Hepatocyte (in vitro differentiated cells): ENCODE data around the gene NEDD8. TPM values are rescaled to one million over a fixed set of nuclear protein-coding genes. Genes with fewer than 3 reads are reported as not detected.

ENCODE experiments used
- DNase-seq: peaks from one replicate; pipeline ENCODE4 v3.0.0-alpha.2; 2016; ENCODE audit warnings: low spot score
- H2AFZ ChIP-seq: fragments of 200-600 bp; sonication (generic); 2 replicates; pipeline ENCODE4 v1.6.0; 2016; ENCODE audit warnings: antibody characterized with exemption, mild to moderate bottlenecking
- H3K27ac ChIP-seq: fragments of 200-600 bp; sonication (generic); 2 replicates; pipeline ENCODE4 v1.5.1; 2016; ENCODE audit warnings: mild to moderate bottlenecking
- H3K27me3 ChIP-seq: fragments of 200-600 bp; sonication (generic); 2 replicates; pipeline ENCODE4 v1.6.1; 2016
- H3K36me3 ChIP-seq: fragments of 200-600 bp; sonication (generic); replicated peaks from 2 replicates; pipeline ENCODE4 v1.5.1; 2016; ENCODE audit warnings: low read depth; ENCODE audit not compliant: insufficient read depth
- H3K4me1 ChIP-seq: fragments of 200-600 bp; sonication (generic); 2 replicates; pipeline ENCODE4 v1.5.1; 2016; ENCODE audit warnings: mild to moderate bottlenecking, moderate library complexity; ENCODE audit not compliant: insufficient read depth
- H3K4me2 ChIP-seq: fragments of 200-600 bp; sonication (generic); 2 replicates; pipeline ENCODE4 v1.6.0; 2016
- H3K4me3 ChIP-seq: fragments of 200-600 bp; sonication (generic); 2 replicates; pipeline ENCODE4 v1.5.1; 2016; ENCODE audit warnings: mild to moderate bottlenecking
- H3K79me2 ChIP-seq: fragments of 200-600 bp; sonication (generic); 2 replicates; pipeline ENCODE4 v1.6.0; 2017; ENCODE audit warnings: mild to moderate bottlenecking
- H3K9me2 ChIP-seq: fragments of 200-600 bp; sonication (generic); replicated peaks from 2 replicates; pipeline ENCODE4 v1.6.0; 2017; ENCODE audit warnings: mild to moderate bottlenecking; ENCODE audit not compliant: insufficient read depth
- H3K9me3 ChIP-seq: fragments of 200-600 bp; sonication (generic); 2 replicates; pipeline ENCODE4 v1.5.1; 2016; ENCODE audit warnings: low read depth, mild to moderate bottlenecking
- H4K20me1 ChIP-seq: fragments of 200-600 bp; sonication (generic); 2 replicates; pipeline ENCODE4 v1.6.0; 2016; ENCODE audit warnings: mild to moderate bottlenecking; ENCODE audit not compliant: insufficient read depth, poor library complexity, severe bottlenecking
- CTCF ChIP-seq: fragments of 200-600 bp; sonication (generic); IDR thresholded peaks from 2 replicates; pipeline ENCODE4 v1.5.1; 2016; ENCODE audit warnings: antibody characterized with exemption, mild to moderate bottlenecking; ENCODE audit not compliant: poor library complexity
- EZH2 ChIP-seq: fragments of 200-600 bp; sonication (generic); IDR thresholded peaks from 2 replicates; pipeline ENCODE4 v1.6.1; 2016; ENCODE audit warnings: antibody characterized with exemption, mild to moderate bottlenecking, borderline replicate concordance
- EZH2phosphoT487 ChIP-seq: fragments of 200-600 bp; sonication (generic); IDR thresholded peaks from one replicate; pipeline ENCODE4 v1.6.1; 2018; ENCODE audit warnings: antibody characterized with exemption, mild to moderate bottlenecking, low read depth, moderate library complexity; ENCODE audit not compliant: unreplicated experiment, severe bottlenecking
- WGBS: methylation state at CpG from one replicate; pipeline ENCODE4 v1.1.6; 2016; ENCODE audit warnings: low lambda C conversion rate; ENCODE audit errors: missing lambda C conversion rate; 5-methylcytosine and 5-hydroxymethylcytosine counted together
- polyA plus RNA-seq: library from polyadenylated mRNA; unstranded; fragments of >200 nt; fragmentation: Nextera tagmentation; extraction: Ambion mirVana; gene quantifications from 2 replicates; pipeline ENCODE4 v1.2.1, GENCODE V29; 2016
- total RNA-seq: library from RNA; depleted of rRNA; stranded (reverse); fragments of >200 nt; gene quantifications from 2 replicates; pipeline ENCODE4 v1.2.3, GENCODE V29; 2014

Gene NEDD8
- total and polyA plus RNA-seq, 2 experiments from 2014 or later, result 162 to 326 TPM

GRCh38 chr14:24189460-24189859 lies 42.7 kb downstream of the NEDD8 start:
- peaks cover 38% of the 10 kb centered on the region for H3K79me2 ChIP-seq
- no peak for TF ChIP-seq EZH2phosphoT487
- H3K36me3 ChIP-seq, result no peaks in the 10 kb centered on the region
- DNase-seq, result no peak
- H3K9me2 ChIP-seq, result no peaks in the 10 kb centered on the region
- H4K20me1 ChIP-seq, result no peaks in the 10 kb centered on the region
- 96% methylated on average over 9 of the region's 9 CpGs for WGBS
- no peaks in the 10 kb centered on the region for H3K9me3 ChIP-seq
- H3K27ac ChIP-seq, result peak overlapping the region; percentile 66
- peak overlapping the region; percentile 74 for H3K4me2 ChIP-seq
- peak overlapping the region; percentile 34 for H2AFZ ChIP-seq
- H3K4me1 ChIP-seq, result peaks cover 8% of the 10 kb centered on the region
- H3K4me3 ChIP-seq, result no peak overlapping the region
- no peaks in the 10 kb centered on the region for H3K27me3 ChIP-seq

- 5% methylated on average over 3 of the region's 3 CpGs for WGBS
- no peaks in the 10 kb centered on the region for H3K27me3 ChIP-seq
- H4K20me1 ChIP-seq, result no peaks in the 10 kb centered on the region
- H2AFZ ChIP-seq, result peak overlapping the region; percentile 34
- TF ChIP-seq EZH2phosphoT487 (no peak), EZH2 (no peak), CTCF (no peak)
- peaks cover 33% of the 10 kb centered on the region for H3K79me2 ChIP-seq
- H3K9me2 ChIP-seq, result no peaks in the 10 kb centered on the region
- no peaks in the 10 kb centered on the region for H3K9me3 ChIP-seq
- peaks cover 5% of the 10 kb centered on the region for H3K4me1 ChIP-seq
- peak overlapping the region; percentile 74 for H3K4me2 ChIP-seq
- H3K4me3 ChIP-seq, result no peak overlapping the region
- no peak for DNase-seq
- no peaks in the 10 kb centered on the region for H3K36me3 ChIP-seq
- H3K27ac ChIP-seq, result peak overlapping the region; percentile 66
Measured at GRCh38 chr14:24189059-24189375, 43.1 kb downstream of the NEDD8 start.

GRCh38 chr14:24188251-24189058 lies 43.7 kb downstream of the NEDD8 start, which contains the start of gene IPO4:
IPO4 (minus strand) TSS chr14:24188816; CDS start chr14:24188787, 29 bp downstream.
- DNase-seq, result peak; percentile 97
- H4K20me1 ChIP-seq, result no peaks in the 10 kb centered on the region
- peak within 1 kb of the TSS; percentile 43 for H2AFZ ChIP-seq
- peak within 1 kb of the TSS; percentile 51 for H3K4me3 ChIP-seq
- H3K27ac ChIP-seq, result peak within 1 kb of the TSS; percentile 78
- H3K36me3 ChIP-seq, result no peaks in the 10 kb centered on the region
- no peaks in the 10 kb centered on the region for H3K9me2 ChIP-seq
- peaks cover 5% of the 10 kb centered on the region for H3K4me1 ChIP-seq
- no peaks in the 10 kb centered on the region for H3K27me3 ChIP-seq
- peaks cover 30% of the 10 kb centered on the region for H3K79me2 ChIP-seq
- WGBS, result under 1% methylated on average over 57 of the region's 65 CpGs
- peak within 1 kb of the TSS; percentile 98 for H3K4me2 ChIP-seq
- TF ChIP-seq EZH2phosphoT487 (no peak), CTCF (no peak), EZH2 (no peak)
- no peaks in the 10 kb centered on the region for H3K9me3 ChIP-seq

- no peak overlapping the region for H2AFZ ChIP-seq
- H3K9me3 ChIP-seq, result no peaks in the 10 kb centered on the region
- H3K27ac ChIP-seq, result no peak overlapping the region
- WGBS, result 88% methylated on average over 2 of the region's 2 CpGs
- no peak for TF ChIP-seq EZH2phosphoT487
- TF ChIP-seq CTCF, result no peak
- no peak for TF ChIP-seq EZH2
- H3K36me3 ChIP-seq, result no peaks in the 10 kb centered on the region
- no peaks in the 10 kb centered on the region for H3K27me3 ChIP-seq
- DNase-seq, result no peak
- H3K4me2 ChIP-seq, result peak overlapping the region; percentile 98
- H3K4me3 ChIP-seq, result no peak overlapping the region
- no peaks in the 10 kb centered on the region for H4K20me1 ChIP-seq
- H3K4me1 ChIP-seq, result peaks cover 5% of the 10 kb centered on the region
- H3K79me2 ChIP-seq, result peaks cover 24% of the 10 kb centered on the region
- H3K9me2 ChIP-seq, result no peaks in the 10 kb centered on the region
Measured at GRCh38 chr14:24187539-24187915, 44.6 kb downstream of the NEDD8 start.
